Epidermal melanocyte (primary cell): ENCODE data around the gene EPHA6.

Experiments used
- DNase-seq: peaks from one replicate; pipeline ENCODE4 v3.0.0; 2011; ENCODE audit warnings: low spot score; ENCODE audit not compliant: insufficient read length

Gene EPHA6

DNA sequence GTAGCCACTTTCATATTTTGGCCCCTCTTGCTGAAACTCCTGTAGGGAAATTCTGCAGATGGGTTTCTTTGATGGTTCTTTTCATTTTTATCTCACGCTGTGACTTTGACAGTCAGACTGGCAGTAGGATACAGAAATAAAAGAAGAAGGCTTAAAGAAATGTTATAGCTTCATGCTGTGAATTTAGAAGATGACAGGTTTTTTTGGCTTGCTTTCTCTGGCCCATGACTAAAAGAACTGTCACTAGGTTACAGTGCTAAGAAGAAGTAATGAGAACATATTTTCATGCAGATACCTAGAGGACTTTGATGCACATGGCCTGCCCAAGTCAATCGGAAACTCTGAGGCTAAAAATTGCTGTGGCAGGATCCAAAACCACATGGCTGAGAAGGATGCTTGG, 334.5 kb downstream of the EPHA6 start:
- no peak for DNase-seq

DNA sequence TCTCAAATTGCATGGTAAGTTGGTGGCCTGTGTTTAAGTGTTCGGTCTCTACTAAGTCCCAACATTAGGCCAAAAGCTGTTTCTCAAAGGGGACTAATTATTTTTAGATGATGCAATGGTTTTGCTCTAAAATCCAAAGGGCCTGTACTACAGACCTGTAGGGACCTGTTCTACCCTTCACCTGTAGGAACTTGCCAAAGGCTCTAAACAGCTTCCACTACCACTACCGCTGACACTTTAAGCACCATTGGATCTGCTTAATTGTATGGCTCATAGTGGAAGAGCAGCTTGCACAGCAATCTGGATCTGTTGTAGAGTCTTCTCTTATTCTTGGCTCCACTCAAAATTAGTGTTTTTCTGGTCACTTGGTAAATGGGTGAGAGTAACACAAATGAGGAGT, 346.8 kb downstream of the EPHA6 start:
- DNase-seq = no peak

- no peak for DNase-seq
These were observed 362.8 kb downstream of the EPHA6 start for GRCh38 chr3:97177242-97177641.

GRCh38 chr3:97181704-97182103, 367.3 kb downstream of the EPHA6 start:
- no peak for DNase-seq

- DNase-seq = no peak
These were observed 373.4 kb downstream of the EPHA6 start for GRCh38 chr3:97187771-97188170.

- no peak for DNase-seq
These were observed 375.4 kb downstream of the EPHA6 start for GRCh38 chr3:97189835-97190234.

DNA sequence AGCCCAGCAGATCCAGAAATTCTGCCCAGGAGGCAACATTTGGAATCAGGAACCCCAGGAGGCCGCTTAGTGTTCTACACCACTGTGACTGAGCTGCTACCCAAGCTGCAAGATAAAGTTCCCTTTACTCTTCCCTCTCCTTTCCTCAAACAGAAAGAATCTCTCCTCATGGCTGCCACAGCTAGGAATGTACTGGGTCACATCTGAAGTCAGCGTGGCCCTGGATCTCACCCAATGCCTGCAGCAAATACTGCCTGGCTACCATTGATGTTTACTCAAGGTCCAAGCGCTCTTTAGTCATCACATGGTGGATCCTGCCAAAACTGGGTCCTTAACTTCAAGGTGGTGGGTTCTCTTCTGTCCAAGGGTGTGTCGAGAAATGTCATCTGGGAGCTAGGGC, 382.7 kb downstream of the EPHA6 start:
- no peak for DNase-seq

DNA sequence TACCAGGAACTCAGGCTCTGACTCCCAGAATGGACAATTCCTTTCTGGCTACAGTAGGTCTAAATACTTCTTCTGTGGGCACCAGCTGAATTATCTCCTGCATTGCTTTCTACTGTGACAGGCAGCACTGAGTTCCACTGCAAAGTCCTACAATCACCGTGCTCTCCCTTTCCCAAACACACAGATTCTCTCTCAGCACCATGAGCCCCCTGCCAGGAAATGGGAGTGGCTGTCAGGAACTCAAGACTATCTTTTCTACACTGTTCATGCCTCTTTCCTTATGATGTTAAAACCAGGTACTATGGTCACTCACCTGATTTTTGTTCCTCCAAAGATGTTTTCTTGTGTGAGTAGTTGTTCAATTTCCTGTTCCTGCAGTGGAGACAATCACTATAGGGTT, 383.4 kb downstream of the EPHA6 start:
- no peak for DNase-seq

DNA sequence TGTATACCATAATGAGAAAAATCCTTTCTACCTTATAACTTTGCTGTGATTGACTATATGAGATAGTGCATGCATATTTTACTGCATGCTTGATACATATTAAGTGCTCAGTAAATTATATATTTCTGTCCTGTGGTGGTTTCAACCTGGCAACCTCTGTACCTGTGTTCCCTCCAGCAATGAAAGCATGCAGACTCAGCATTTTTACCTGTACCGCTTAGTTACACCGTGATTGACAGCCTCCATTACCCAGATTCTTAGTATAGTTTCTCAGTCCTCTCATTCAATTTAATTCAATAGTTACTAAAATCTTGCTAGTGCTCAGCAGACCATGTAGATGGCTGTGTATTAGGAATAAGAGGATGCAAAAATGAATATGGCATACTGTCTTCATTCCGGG, 386.0 kb downstream of the EPHA6 start:
- no peak for DNase-seq

DNA sequence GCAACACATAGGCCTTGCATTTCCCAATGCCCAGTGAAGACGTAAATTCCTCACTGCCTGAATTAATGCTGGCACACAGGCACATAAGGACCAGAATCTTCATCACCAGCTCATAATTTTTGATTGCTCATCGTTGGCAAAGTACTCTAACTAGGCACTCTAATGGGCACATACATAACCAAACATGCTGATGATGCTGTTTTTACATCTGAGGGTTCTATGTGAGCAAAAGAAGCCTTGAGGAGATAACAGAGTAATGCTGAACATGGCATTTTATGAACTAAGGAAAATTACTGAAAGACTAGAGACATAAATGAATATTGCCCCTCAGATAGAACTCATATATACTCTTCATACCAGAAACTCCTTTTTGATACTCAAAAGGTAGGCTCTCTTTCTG, 387.4 kb downstream of the EPHA6 start:
- DNase-seq = no peak

GRCh38 chr3:97228966-97229365, 414.6 kb downstream of the EPHA6 start:
- DNase-seq = no peak

DNA sequence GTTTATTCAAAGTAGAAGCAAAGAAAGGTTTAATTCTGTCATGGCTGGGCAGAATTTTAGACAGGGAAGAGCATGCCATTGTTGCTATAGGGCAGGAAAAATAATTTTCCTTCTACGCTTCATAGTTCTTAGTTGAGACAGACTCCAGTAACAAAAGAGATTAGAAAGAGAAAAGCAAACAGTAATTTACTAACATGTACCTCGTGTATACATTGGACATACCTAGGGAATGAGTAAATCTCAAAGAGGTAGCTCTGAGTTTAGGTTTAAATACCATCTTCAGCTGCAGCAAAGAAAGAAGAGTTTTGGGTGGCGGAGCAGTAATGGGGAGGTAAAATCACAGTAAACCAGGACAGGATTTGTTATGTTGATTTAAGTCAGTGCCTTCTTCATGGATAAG, 416.1 kb downstream of the EPHA6 start:
- DNase-seq = no peak

GRCh38 chr3:97232393-97233034, 418.1 kb downstream of the EPHA6 start:
- DNase-seq = no peak

DNA sequence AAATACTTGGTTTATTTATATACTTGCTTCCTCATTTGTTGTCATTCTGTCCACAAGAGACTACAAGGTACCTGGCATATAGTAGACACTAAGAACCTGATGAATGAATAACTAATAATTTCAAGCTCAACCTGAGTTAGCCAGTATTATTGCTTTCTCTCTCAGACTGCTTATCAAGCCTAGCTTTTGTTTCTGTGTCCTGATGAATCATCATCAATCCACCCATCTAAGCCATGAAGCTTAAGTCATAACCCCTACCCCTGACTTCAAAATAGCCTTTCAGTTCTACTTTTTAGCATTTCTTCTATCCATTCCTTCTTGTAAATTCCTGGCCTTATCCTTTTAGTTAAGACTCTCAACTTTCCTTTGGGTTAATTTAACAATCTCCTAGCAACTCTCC, 420.8 kb downstream of the EPHA6 start:
- DNase-seq = no peak

- no peak for DNase-seq
These were observed 421.4 kb downstream of the EPHA6 start for GRCh38 chr3:97235611-97236315.

DNA sequence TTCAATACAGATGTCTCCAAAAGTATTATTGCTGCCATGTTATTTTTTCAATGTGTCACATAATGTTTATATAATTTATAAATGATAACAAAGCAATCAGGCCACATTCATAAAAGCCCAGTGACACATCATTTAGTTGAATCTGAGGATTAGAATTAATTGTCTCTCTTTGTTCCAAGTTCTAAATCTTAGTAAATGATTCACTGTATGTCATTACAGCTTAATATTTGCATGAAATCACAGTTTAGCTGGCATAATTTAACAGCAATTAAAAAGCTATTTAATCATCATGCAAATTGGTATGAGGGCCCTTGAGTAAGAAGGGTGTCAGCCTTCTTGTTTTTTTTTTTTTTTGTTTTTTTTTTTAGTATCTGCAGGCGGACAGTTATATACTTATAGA, 427.0 kb downstream of the EPHA6 start:
- no peak for DNase-seq

- DNase-seq = no peak
These were observed 431.0 kb downstream of the EPHA6 start for GRCh38 chr3:97245201-97245910.

DNA sequence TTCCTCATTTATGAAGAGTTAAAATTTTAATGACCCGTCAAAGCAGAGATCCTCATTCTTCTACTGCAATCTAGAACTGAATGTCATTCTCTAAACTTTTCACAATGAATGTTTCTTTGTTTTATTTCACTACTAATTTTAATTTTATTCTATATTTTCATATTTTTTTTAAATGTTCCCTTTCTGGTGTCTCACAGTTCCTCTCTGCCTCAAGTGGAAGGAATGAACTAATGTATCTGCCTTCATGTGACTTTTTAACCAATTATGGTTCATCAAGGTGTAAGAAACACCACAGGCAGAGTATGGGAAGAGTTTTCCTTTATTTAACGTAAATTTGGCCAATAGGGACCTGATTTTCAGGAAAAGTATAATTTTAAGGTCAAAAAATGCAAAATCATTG, 441.7 kb downstream of the EPHA6 start:
- no peak for DNase-seq

DNA sequence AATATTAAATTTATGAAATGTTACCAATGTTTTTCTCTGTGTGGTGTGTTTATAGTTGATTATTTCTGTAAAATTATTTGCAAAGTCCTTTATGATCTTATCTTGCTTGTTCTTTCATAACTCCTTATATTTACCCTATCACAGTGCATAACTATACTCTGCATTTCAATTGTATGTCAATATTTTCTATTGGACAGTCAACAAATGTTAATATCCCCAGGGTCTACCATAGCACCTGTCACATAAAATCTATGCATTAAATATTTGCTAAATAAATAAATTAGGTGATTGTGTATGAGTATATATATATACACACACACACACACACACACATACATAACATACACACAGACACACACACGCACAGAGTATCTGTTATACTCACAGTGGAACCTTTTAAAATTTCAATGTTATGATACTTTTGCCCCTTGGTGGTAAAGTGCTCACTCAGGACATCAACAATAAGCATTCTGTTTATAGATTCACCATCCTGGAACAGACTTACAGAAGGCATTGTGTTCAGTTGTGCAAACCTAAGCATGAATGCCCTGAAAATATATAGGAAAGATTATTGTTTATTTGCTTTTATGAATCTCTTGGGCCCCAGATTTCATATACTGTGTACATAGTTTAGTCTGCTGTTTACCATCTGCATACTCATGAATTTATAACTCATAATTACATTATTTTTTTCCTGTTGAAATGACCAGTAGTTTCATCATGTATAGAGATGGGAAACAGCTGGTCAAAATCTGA, 443.7 kb downstream of the EPHA6 start:
- DNase-seq = no peak

DNA sequence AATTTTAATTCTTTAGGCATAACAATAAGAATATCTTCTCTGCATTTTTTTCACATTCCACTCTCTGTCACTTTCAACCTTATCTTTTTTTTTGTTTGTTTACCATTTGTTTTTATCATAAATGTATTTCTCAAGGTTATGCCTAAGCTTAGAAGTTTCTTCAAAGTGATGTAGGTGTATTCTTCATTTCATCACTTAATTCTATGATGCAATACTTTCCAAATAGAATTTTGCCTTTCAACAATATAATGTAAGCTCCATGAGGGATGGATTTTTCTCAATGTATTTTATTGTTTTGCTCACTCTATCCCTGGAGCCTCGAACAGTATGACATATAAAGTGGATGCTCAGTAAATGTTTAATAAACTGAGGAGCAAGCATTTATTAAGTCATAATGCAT, 444.9 kb downstream of the EPHA6 start:
- DNase-seq = no peak

DNA sequence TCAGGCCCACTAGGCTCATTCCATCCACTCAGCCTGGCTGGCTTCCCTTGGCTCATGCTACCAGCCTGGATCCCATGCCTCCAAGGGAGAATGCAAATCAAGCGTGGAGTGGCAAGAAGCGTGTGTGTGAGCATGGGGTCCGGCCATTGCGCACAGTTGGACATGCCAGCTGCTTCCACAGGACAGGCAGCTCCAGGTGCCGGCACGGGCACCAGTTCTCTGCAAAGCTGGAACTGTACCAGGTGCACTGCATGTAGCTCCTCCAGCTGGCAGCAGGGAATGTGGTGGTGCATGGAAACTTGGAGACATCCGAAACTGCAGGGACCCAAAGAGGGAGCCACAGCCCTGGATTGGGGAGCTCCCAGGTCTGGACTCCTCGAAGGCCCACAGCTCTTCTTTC, 449.8 kb downstream of the EPHA6 start:
- DNase-seq = no peak
